GM12873 (cell line): ENCODE measurements around the gene RCOR3.

Experiments used
- CTCF ChIP-seq: IDR thresholded peaks from 2 replicates; pipeline ENCODE4 v1.5.1; 2012; ENCODE audit warnings: low read depth, mild to moderate bottlenecking, moderate library complexity, low read length, control low read depth; ENCODE audit not compliant: insufficient read depth; ENCODE audit errors: missing control alignments

Gene RCOR3

GRCh38 chr1:211343607-211344006 is 84.4 kb downstream of the RCOR3 start:
- no peak for TF ChIP-seq CTCF

DNA sequence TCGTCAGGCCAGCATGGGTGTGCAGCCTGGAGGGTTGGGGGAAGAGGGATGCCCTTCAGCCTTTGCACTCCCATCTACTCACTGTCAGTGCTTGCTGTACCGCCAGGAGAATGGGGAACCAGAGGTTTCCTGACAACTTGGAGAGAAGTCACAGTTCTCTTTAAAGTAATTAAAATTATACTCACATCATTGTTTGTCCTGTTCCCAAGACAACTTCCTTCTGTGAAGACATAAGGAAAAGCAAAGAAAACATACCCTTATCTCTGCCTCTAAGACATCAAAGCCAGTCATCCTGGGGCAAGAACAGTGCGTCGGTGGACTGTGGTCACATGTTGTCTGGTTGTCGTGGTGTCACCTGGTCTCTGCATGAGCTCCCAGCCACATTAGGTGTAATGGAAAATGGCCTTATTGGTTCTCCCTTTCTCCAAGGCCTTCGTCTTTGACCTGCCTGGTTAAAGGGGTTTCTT is 85.0 kb downstream of the RCOR3 start:
- TF ChIP-seq CTCF: no peak

- no peak for TF ChIP-seq CTCF
Observed at GRCh38 chr1:211345719-211346118, 86.6 kb downstream of the RCOR3 start.

GRCh38 chr1:211347077-211347844 is 88.1 kb downstream of the RCOR3 start:
- TF ChIP-seq CTCF: no peak

DNA sequence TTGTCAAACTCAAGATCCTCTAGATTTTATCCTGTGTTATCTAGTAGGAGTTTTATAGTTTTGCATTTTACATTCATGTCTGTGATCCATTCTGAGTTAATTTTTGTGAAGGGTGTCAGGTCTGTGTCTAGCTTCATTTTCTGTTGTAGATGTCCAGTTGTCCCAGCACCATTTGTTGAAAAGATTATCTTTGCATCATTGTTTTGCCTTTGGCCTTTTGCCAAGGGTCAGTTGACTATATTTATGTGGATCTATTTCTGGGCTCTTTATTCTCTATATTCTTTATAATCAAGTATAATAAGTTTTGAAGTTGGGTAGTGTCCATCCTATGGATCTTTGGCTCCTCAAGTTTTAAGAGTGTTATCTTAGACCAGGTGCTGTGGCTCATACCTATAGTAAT is 89.4 kb downstream of the RCOR3 start:
- no peak for TF ChIP-seq CTCF

DNA sequence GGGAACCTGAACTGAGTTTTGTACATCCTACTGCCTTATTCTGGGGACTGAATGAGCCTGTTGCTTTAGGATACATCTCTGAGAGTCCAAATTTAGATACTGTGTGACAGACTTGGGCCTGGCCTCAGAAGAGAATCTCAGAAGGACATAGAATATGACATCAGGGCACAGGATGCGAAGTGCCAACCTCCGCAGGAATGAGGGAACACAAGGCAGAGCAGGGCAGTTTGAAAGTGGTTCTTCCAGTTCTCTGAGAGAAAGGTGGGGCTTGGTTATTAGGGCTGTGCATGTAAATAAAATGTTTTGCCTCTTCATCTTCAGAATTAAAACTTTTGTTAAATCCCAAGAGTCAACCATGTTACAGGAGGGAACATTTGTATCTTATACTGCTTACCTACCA is 90.6 kb downstream of the RCOR3 start:
- TF ChIP-seq CTCF: no peak

GRCh38 chr1:211352465-211352864 is 93.3 kb downstream of the RCOR3 start:
- TF ChIP-seq CTCF: no peak
